Myocyte (in vitro differentiated cells): ENCODE data around the gene SGMS1. TPM values are rescaled to one million over a fixed set of nuclear protein-coding genes. Genes with fewer than 3 reads are reported as not detected.
"Not testable (repeated sequence)": the region's sequence is repeated elsewhere in the genome, so short reads cannot be mapped to it uniquely, and the experiment has no call there.

Experiments
- DNase-seq: peaks from one replicate; pipeline ENCODE4 v3.0.0-alpha.2; 2012; ENCODE audit warnings: low read depth
- total RNA-seq: library from RNA; depleted of rRNA; stranded (reverse); fragments of >200 nt; gene quantifications from 2 replicates; pipeline ENCODE4 v1.2.3, GENCODE V29; 2014

Gene SGMS1
- total RNA-seq, 1 donor from 2014 or later = 44.0 TPM

- no peak for DNase-seq
Observed at GRCh38 chr10:50511492-50512213, 112.1 kb downstream of the SGMS1 start.

DNA sequence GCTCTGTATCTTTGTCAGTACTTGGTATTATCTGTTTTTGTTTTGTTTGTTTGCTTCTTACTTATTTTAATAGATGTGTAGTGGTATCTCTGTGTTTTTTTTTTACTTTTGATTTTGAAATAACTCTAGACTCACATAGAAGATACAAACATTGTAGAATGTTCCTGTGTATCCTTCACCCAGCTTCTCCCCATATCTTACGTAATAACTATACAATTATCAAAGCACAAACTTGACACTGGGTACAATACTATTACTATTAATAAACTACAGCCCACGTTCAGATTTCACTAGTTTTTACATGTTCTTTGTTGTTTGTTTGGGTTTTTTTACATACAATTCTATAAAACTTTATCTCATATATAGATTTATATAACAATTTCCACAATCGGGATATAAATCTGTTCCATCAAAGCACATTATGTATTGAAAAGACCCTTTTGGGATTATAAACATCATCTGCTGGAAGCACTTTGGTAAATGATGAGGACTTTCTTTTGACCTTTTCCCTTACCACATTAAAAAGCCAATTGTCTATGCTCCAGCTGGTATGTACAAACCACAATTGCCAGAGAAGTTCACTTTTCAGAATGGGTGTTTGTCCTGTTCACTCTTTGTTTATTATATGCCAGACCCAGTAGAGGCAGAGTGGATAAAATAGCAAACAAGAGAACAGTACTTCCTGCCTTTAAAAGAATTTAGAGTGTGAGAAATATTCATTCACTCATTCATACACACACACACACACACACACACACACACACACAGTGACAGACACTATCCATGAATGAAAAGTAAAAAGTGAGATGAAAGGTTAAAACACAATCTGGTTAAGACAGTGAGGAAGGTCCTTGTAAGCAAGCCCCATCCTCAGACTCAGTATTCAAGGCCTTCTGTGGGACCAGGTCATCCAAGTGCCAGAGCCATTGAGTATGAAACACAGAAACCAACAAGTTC, 113.0 kb downstream of the SGMS1 start:
- DNase-seq = peak; percentile 18

GRCh38 chr10:50508315-50509051, 115.3 kb downstream of the SGMS1 start:
- DNase-seq = no peak

DNA sequence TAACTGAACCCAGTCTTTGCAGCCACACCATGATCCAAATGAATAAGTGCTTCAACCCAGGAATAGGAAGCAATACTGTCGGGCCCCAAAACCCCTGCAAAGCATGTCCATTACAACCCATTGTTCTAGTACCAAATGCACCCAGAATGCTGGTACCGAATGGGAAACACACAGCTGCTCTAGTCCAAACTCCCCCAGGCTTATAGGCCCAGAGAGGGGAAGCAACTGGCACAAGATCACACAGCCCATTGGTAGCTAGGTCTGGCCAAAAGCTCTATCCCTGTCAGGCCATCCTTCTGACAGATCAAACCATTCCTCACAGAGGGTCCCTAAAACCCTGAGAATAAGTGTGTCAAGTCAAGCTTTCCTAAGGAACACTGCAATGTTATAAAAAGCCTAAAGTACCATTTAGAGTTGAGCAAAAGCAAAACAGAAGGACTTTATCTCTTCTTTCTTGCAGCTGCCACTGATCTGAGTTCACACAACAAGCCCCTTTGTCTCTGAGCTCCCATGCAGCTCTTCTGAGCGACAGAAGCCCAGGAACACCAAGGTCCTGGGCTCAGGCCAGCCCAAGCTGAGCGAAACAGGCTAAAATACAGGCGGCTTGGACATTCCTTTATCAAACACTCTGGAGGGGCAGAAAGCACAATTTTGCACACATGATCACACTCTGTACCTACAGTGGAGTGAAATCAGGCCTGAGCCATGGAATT, 116.7 kb downstream of the SGMS1 start:
- DNase-seq = no peak

- DNase-seq = no peak
Observed at GRCh38 chr10:50504389-50504788, 119.4 kb downstream of the SGMS1 start.

DNA sequence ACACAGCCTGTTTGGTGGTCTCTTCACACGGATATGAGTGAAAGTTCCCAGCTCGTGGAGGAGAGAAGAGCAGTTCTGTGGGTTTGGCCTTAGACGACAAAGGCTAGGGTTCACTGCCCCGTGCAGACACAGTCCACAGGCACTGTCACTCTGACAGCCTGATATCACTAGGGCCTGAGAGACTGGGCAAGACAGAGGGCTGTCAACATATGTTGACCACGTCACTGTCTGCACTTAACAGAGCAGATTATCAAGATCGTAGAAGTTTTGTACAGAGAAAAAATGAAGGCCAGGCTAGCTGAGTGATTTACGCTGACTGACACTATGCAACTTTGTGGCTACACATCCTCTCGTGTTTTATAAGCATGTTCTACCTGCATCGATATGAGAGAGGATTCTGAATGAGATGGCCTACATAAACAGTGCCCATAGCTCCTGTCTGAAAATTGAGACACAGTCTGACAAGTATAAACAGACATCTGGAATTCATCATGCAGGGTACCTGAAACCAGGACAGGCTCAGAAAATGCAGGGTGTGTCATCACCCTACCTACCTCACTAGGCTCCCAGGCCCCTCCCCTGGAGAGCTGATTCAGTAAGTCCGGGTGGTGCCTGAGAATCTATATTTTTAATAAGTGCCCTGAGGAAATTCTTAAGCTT, 120.0 kb downstream of the SGMS1 start:
- DNase-seq = no peak

- DNase-seq = not testable (repeated sequence)
Observed at GRCh38 chr10:50503156-50503555, 120.6 kb downstream of the SGMS1 start.

DNA sequence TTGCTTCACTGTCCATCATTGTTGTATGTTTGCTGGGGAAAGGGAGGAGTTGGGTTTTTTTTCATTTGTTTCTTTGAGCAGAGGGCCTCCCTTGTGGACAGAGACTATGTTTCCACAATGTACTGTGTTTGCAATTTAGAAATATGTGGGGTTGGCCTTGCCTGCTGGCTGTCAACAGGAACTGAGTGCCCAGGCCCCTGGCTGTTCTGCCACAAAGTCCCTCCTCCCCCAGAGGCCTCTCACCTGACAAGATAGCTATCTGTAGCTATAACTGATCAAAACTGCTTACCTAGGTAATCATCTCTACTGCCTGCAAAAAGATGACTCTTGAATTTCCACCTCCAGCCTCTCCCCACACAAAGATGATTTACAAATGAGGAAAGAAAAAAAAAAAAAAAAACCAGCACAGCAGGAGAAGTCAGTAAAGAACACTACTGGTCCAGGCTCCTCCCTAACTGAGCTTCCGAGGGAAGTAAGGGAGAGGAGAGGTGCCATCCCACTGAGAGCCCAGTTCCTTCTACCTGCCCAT, 121.8 kb downstream of the SGMS1 start:
- DNase-seq = no peak

DNA sequence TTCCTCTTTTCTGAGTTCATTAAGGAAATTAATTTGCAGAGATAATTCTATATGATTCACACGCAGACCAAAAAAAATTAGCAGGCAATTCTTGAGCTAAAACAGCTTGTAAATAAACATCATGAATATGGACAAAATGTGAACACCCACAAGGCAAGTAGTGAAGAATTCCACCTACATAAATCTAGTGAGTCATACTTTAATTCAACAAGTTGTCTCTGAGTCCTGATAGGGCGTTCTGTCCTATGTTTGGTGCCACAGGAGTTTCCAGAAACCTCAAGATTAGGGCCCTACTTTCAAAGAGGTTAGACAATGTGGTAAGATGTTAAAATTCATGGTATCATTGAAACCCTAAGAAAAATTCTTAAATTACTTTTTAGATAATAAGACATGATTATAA, 122.3 kb downstream of the SGMS1 start:
- DNase-seq = no peak

DNA sequence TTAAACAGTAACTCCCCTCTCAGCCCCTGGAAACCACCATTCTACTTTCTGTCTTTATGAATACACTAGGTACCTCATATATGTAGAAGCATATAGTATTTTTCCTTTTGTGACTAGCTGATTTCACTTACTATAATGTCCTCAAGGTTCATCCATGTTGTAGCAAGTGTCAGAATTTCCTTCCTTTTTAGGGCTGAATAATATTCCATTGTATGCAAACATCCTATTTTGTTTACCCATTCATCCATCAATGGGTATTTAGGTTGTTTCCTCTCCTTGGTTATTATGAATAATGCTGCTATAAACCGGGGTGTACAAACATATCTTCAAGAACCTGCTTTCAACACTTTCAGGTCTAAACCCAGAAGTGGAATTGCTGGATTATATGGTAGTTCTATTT, 125.3 kb downstream of the SGMS1 start:
- DNase-seq = no peak

DNA sequence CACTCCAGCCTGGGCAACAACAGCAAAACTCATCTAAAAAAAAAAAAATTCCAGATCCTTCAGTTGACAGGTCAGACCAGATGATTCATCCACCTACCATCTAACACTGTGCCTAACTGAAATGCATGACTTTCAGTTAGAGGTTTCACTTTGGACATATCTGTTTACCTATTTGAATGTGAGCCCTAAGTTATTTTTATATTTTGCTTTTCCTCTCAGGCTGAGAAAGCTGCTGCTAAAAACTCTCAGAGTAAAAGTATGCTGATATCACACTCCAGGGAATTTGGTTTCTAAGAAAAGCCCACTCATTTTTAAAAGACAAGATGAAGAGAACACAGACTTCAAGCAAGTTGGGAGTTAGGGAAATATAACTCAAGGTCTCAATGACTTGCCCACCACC, 126.0 kb downstream of the SGMS1 start:
- peak; percentile 54 for DNase-seq

DNA sequence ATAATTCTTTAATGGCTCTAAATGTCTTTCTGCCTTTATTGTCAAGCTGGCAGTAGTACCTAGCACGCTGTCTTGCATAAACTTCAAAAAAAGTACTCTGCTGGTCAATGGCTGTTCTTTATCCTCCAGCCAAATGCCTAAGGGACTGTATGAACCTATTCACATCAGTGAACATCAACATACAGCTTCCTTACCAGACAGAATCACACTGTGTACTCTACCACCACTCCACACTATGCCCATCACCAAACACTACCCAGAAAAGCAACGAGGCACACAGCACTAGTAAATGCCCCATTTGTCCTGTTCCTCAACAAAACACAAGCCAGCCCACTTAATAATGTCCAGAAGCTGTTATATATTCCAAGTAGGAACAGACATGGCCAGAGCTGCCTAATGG, 127.5 kb downstream of the SGMS1 start:
- DNase-seq = no peak

DNA sequence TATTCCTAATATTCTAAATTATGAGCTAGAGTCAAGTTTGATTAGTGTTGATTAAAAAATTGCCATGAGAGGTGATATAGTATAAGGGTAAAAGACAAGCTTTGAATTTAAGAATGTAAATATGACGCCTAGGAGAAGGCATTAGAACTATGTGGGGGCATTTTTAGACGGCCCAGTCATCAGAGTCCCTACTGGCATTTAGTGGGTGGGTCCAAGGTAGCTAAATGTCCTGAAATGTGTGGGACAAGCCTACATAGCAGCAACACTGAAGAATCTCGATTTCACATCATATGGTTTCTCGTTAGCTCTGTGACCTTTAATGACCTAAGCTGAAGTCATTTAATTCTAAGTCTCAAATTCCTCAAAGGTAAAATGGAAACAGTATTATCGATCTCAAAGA, 133.5 kb downstream of the SGMS1 start:
- DNase-seq = no peak

GRCh38 chr10:50484550-50484949, 139.2 kb downstream of the SGMS1 start:
- not testable (repeated sequence) for DNase-seq

- DNase-seq = no peak
Observed at GRCh38 chr10:50480054-50481007, 143.4 kb downstream of the SGMS1 start.

GRCh38 chr10:50477287-50478203, 146.2 kb downstream of the SGMS1 start:
- DNase-seq = no peak

GRCh38 chr10:50473756-50474155, 150.0 kb downstream of the SGMS1 start:
- DNase-seq = no peak

- no peak for DNase-seq
Observed at GRCh38 chr10:50472914-50473313, 150.8 kb downstream of the SGMS1 start.
